Measurements from ENCODE around the gene TTC7B.

GRCh38 chr14:90677484-90678050 lies 138.7 kb downstream of the TTC7B start:
- no peak for TF ChIP-seq REST (IDR thresholded peaks at IDR 0.05; ENCODE audit: insufficient replicate concordance, low read depth)
- TF ChIP-seq CTCF (IDR thresholded peaks at IDR 0.05; ENCODE audit: insufficient read depth, low read length): no peak

Measured in HL-60 (cell line).